KOPT-K1 (cell line): ENCODE data around the gene MAOB.

Experiments
- H3K27ac ChIP-seq: fragments of 200-600 bp; sonication (generic); 2 replicates; pipeline ENCODE4 v1.5.1; 2016; ENCODE audit warnings: antibody characterized with exemption, mild to moderate bottlenecking, low read depth, low read length; ENCODE audit not compliant: poor library complexity, severe bottlenecking
- H3K36me3 ChIP-seq: fragments of 200-600 bp; sonication (generic); 2 replicates; pipeline ENCODE4 v1.5.1; 2017; ENCODE audit warnings: antibody characterized with exemption, mild to moderate bottlenecking, low read length, moderate library complexity; ENCODE audit not compliant: insufficient read depth
- H3K9me3 ChIP-seq: fragments of 200-600 bp; sonication (generic); 2 replicates; pipeline ENCODE4 v1.5.1; 2017; ENCODE audit warnings: antibody characterized with exemption, low read length, mild to moderate bottlenecking; ENCODE audit not compliant: insufficient read depth, poor library complexity, severe bottlenecking

MAOB gene

DNA sequence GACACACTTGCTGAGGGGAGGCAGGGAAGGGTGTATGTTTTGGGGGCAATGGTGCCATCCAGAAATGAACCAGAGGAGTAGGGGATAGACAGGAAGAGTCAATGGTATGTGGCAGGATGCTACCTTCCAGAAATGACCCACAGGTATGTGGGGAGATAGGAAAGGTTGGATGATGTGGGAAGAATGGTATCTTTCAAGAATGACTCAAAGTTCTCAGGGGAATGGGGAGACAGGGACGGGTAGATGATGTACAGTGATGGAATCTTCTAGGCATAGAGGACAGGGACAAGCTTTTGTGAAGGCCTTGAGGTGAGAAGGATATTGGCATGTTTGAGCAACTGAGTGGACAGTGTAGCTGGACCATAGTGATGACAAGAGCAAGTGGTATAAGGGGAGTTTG, 161.3 kb downstream of the MAOB start:
- H3K9me3 ChIP-seq: no peaks in the 10 kb centered on the region
- no peak overlapping the region for H3K27ac ChIP-seq
- H3K36me3 ChIP-seq: no peaks in the 10 kb centered on the region

DNA sequence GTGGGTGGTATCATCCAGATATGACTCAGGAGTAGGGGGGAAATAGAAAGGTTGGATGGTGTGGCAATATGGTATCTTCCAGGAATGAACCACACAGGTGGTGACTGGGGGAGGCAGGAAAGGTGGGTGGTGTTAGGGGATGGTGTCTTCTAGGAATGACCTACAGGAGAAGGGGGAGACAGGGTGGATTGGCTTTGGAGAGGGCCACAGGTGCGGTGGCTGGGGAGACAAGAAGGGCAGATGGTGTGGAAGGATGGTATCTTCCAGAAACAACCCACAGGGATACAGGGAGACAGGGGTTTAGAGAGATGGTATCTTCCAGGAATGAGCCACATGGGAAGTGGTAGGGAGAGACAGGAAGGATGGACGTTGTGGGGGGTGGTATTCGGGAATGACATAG, 162.2 kb downstream of the MAOB start:
- Histone ChIP-seq H3K9me3 (no peaks in the 10 kb centered on the region), H3K36me3 (no peaks in the 10 kb centered on the region), H3K27ac (no peak overlapping the region)

DNA sequence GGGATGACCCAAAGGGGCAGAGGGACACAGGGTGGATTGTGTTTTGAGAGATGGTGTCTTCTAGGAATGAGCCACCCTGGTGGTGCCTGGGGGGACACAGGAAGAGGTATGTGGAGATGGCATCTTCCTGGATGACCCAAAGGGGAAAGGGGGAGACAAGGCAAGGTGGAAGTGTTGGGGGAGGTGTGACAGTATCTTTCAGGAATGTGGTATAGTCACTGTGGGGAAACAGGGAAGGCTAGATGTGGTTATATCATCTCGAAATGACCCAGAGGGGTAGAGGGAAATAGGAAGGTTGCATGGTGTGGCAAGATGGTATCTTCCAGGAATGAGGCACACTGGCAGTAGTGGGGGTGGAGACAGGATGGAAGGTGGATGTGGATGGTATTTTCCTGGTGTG, 163.3 kb downstream of the MAOB start:
- no peak overlapping the region for H3K27ac ChIP-seq
- H3K9me3 ChIP-seq: no peaks in the 10 kb centered on the region
- no peaks in the 10 kb centered on the region for H3K36me3 ChIP-seq

DNA sequence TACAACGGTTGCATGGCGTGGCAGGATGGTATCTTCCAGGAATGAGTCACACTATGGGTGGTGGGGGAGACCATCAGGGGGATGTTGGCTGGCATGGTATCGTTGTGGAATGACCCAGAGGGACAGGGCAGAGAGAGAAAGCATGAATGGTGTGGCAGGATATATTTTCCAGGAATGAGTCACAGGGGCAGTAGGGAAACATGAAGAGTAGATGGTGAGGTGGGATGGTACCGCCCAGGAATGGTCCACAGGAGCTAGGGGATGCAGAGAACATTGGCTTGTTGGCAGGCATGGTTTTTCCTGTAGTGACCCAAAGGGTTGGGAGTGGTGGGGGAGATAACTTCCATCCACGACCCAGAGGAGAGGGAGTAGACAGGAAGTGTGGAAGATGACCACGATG, 163.7 kb downstream of the MAOB start:
- Histone ChIP-seq H3K27ac (no peak overlapping the region), H3K9me3 (no peaks in the 10 kb centered on the region), H3K36me3 (no peaks in the 10 kb centered on the region)

DNA sequence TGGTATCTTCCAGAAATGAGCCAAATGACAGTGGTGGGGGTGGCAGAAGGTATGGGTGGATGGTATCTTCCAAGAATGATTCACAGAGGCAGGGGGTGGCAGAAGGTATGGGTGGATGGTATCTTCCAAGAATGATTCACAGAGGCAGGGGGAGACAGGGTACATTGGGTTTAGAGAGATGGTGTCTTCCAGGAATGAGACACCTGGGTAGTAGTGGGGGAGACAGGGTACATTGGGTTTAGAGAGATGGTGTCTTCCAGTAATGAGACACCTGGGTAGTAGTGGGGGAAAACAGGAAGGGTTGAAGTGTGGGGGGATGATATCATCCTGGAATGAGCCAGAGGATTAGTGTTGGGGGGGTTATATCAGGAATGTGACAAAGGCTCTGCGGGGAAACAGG, 164.2 kb downstream of the MAOB start:
- H3K9me3 ChIP-seq: no peaks in the 10 kb centered on the region
- H3K36me3 ChIP-seq: no peaks in the 10 kb centered on the region

DNA sequence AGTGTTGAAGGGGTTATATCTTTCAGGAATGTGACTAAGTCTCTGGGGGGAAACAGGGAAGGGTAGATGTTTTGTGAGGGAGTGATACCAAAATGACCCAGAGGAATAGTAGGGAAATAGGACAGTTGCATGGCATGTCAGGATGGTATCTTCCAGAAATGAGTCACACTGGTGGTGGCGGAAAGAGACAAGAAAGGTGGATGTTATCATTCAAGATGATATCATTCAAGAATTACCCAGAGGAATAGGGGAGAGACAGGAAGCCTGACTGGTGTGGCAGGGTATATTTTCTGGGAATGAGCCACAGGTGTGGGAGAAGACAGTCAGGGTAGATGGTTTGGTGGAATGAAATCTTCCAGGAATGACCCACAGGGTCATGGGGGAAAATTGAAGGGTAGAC, 165.1 kb downstream of the MAOB start:
- Histone ChIP-seq H3K36me3 (no peaks in the 10 kb centered on the region), H3K27ac (no peak overlapping the region), H3K9me3 (no peaks in the 10 kb centered on the region)

More for the DNA sequence above, 164.2 kb downstream of the MAOB start:
- no peak overlapping the region for H3K27ac ChIP-seq

DNA sequence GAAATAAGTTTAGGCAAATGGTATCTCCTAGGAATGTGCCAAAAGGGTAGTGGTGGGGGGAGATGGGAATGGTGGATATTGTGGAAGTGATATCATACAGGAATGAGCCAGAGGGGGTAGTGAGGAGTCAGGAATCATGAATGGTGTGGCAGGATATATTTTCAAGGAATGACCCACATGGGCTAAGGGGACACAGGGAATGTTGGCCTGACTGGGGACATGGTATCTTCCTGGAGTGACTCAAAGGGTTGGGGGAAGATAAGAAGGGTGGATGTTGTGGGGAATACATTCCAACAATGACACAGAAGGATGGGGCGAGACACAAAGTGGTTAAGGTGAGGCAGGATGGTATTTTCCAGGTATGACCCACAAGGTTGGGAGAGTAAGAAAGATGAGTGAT, 165.6 kb downstream of the MAOB start:
- H3K27ac ChIP-seq: no peak overlapping the region
- no peaks in the 10 kb centered on the region for H3K9me3 ChIP-seq
- no peaks in the 10 kb centered on the region for H3K36me3 ChIP-seq
